CD4-positive, alpha-beta T cell treated with Interferon alpha-2 for 1 hour (primary cell): ENCODE data around the gene FARSB.
A peak's percentile ranks its signal among the peaks of the same experiment; 100 is the strongest.
"Not testable (repeated sequence)": the region's sequence is repeated elsewhere in the genome, so short reads cannot be mapped to it uniquely, and the experiment has no call there.

Experiments
- DNase-seq, 2 donors: peaks; one replicate each; pipeline ENCODE4 v3.0.0-alpha.2; 2020 to 2022

FARSB gene

DNA sequence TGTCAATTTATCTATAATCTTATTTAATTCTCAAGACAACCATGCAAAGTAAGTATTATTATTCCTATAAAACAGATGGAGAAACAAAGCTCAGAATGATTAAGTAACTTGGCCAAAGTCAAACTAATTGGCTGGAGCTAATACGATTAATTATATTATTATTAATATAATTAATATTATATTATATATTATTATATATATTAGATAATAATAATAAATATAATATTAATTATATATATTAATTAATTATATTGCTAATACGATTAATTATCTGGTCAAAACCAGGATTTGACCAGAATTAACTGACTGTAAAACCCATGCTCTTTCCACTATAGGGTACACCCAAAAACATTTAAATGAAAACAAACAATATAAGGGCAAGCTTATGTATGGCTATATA, 52.4 kb downstream of the FARSB start:
- no peak for DNase-seq

DNA sequence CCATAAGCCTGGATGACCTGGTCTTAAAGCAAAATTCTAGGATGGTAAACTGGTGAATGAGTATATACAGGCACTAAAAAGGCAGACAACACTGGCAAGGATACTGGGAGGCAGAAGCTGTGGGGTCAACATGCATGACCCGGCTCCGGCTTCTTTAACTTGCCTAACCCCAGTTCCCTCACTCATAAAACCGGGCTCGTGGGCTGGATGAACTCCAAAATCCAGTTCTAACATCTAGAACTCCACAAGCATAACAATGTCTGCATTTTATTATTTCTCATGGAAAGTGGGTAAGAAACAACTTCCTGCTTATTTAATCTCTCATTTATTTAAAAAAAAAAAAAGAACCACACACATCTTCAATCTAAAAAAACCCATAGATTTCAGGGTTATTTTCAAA, 57.3 kb downstream of the FARSB start:
- no peak for DNase-seq

DNA sequence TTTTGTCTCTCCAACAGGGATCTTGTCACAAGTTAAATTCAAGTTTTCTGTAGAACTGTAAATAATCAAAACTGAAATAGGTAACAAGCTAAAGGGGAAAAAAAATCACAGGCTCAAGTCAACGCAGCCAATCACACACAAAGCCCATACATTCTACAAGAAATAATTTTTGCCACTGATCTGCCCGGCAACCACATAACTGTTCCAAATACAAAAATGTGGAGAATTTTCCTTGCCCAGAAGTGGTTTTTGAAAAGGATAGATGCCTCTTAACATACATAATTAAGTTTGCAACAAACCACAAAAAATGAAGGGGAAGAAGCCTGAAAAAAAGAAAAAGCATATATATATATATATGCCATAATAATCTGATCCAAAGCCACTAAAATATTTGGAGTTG, 60.3 kb downstream of the FARSB start:
- no peak for DNase-seq

DNA sequence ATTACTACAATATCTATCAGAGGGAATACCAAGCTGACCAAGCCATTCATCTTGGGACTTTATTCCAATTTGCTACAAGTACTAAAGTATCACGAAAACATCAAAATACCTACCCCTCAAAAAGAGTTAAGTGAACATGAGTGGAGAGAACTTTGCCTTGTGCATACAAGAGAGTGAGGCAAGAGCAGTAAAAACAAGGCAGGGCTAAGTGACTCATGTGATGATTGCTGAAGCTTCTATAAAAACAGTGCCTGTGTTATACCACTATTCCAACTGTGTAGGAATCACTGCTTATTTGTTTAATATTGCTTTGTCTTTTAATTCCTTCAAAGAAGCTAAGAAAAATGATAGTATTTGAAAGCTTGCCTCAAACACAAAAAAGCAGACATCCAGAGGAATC, 61.2 kb downstream of the FARSB start:
- DNase-seq, result no peak

DNA sequence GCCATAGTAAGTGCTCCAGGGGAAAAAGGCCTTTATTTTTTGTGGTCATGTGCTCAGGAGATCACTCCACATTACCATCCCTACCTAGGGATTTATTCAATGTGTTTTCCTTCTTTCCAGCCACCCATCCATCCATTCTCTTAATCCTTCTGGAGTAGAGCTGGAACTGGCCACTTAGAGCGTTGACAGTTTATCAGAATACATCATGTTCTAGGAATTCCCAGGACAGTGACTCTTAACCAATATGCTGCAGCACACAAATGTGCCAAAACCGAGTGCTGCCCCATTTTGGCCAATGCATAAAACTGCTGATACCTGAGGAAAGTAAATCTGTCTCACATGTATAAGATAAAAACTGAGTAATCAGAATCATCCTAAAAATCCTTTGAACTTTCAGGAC, 63.7 kb downstream of the FARSB start:
- no peak for DNase-seq

DNA sequence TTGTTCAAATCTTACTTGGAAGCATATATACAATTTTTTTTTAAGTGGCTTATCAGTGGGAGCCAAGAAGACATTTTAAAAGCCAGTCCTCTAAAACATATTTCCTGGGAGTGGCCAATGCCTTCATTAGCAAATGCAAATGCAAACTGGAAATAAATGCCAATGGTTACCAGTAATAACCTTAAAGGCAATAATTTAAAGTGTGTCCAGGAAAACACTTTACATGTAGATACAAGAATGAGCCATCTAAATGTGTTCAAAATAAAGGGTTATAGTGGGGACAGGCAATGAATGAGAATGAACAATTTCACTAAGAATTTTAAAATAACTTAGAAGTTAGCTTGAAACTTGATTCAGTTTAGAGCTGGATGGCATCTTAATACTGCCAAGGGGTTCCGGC, 64.2 kb downstream of the FARSB start:
- DNase-seq, result no peak

DNA sequence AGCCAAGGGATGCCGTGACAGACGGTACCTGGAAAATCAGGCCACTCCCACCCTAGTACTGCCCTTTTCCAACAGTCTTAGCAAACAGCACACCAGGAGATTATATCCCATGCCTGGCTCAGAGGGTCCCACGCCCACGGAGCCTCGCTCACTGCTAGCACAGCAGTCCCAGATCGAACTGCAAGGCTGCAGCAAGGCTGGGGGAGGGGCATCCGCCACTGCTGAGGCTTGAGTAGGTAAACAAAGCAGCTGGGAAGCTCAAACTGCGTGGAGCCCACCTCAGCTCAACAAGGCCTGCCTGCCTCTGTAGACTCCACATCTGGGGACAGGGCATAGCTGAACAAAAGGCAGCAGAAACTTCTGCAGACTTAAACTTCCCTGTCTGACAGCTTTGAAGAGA, 71.3 kb downstream of the FARSB start:
- DNase-seq, result not testable (repeated sequence)

DNA sequence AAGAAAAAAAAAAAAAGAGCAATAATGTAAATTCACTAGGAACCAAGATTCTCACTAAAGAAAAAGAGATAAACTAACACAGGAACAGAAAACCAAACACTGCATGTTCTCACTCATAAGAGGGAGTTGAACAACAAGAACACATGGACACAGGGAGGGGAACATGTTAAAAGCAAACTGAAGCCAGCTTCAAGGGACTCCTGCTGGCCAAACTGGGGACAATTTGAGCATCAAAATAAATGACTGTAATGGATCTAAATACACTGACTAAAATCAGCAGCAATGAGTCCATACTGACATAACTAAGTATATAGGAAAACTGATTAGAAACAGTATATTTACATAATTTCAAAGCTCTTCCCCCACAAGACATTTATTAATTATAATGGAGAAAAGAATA, 73.0 kb downstream of the FARSB start:
- no peak for DNase-seq

DNA sequence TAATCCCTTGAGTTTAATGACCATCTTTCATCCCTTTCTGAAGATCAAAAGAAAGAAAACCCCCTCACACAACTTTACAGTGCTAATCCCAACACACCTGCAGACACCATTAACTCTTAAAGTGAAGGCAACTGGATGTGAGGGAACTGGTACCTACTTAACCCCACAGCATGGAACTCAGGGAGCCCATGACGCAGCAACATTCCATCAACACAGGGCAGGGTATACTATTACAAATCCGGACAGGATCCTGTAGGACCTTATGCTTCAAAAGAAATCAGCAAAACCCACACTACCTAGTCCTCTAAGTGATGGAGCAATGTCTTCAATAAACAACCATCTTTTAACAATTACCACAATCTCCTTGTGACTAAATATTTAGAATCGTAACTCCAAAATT, 78.6 kb downstream of the FARSB start:
- no peak for DNase-seq

DNA sequence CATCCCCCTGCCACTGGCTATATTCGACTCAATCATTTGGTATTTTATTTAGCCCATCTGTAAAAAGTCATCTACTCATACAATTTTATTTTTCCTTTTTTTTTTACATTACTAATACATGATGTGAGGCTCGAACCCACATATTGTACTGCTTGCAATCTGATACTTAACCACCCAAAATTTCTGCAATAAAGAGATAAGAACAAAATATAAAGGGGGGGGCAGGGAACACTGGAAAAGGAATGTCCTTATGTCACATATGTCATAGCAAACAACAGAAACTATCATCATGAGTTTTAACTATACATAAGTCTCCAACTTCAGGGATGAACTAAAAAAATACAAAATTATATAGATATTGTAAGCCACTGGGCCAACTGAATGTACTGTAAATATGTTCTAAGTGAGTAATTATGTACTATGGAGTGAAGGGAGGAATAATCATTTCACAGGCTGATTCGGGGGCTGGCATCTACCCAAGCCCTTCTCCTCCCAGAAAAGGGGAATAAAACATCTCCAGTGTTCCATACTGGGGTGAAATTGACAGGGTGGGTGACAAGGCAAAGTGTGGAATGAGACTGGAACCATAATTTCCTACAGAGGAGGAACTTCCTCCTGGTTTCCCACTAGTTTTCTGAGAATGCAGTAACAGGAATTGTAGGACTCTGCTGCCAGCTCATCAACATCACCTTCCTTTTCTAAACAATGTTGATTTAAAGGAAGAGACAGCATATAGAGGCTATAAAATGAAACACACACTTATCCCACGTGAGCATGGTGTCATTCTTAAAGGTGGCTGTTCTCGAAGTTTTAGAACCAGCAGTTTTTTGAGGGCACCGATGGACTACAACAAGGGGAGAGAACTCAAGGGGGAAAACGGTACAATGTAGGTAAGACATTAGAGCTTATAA, 79.5 kb downstream of the FARSB start:
- no peak for DNase-seq

DNA sequence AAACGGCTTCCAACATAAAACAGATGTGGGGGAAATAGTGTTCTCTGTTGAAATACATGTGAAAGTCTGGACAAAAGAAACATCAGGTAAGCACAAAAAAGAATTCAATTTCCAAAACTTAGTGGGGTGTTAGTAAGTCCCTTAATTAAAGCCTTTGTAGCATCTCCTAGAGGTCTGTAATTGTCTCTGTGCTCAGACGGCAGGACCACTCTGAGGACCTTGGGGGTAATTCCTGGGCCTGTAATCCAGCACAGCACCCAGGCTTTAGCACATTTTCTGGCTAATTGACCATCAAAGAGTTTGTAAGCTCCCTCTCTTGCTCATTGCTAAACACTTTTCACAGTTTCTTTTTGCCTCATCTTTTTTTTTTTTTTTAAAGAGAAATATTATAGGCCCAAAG, 80.3 kb downstream of the FARSB start:
- DNase-seq, result no peak

DNA sequence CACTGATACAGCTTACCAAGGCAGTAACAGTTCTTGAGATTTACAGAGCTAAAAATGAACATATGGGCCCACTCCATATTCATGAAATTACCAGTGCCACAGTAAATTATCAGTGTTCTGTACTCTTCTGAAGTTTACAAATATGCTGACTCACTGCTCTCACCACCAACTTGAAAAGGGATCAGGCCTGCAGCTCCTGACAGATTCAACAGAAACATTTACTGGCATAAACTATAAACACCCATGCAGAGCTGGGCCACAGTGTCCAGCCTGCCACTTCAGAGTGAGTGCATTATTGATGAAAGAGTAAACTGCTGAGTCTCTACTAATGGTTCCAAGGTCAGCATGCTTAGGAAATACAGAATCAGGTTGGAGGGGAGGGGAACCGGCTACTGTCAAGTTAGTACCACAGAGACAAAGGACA, 83.1 kb downstream of the FARSB start:
- no peak for DNase-seq

DNA sequence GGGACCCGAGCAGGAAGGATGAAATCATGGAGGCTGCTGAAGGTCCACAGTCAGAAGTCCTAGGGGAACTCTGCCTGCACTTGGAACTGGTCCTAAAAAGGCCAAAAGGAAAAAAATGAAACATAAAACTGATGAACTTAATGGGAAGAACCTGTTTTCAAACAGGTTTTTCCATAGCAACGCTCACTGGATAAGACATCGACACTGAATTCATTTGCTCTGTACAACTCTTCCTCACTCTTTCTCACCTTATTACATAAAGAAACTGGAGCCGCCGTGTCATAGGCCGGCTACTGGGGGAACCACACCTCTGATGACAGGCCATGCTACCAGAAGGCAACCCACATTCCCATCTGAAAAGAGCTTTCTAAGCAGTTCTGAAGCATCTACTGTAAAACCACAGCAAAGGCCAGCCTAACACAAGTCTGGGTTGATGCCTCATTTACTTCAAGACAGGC, 83.6 kb downstream of the FARSB start:
- no peak for DNase-seq

DNA sequence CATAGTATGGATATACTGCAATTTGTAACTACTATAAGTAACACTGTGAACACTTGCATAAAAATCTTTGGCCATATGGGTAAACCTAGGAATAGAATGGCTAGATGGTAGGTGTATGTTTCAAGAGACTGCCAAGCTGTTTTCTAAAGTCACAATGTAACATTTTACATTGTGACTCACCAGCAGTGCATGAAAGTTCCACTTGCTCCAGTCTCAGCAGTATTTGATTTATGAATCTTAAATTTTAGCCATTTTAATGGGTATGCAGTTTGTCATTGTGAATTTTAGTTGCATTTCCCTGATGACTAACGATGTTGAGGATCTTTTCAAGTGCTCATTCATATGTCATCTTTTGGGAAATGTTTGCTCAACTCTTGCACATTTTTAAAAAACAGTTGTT, 86.1 kb downstream of the FARSB start:
- no peak for DNase-seq

DNA sequence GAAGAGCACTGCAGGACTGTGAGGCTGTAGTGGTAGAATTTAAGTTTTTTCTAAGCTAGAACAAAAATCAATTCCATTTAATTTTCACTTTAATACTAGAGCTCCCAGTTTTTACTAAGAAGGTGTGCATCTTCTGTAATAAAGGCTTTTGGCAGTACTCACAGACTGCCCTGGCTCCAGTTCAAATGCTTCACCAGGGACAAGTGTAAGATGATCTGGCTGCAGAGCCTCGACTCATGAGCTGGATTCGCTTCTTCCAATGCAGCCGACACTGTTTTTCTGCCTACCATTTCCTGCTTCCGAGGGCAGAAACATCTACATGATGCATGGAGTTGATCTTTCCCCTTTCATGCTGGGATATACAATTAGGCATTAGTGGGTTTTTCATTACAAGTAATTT, 87.0 kb downstream of the FARSB start:
- no peak for DNase-seq

DNA sequence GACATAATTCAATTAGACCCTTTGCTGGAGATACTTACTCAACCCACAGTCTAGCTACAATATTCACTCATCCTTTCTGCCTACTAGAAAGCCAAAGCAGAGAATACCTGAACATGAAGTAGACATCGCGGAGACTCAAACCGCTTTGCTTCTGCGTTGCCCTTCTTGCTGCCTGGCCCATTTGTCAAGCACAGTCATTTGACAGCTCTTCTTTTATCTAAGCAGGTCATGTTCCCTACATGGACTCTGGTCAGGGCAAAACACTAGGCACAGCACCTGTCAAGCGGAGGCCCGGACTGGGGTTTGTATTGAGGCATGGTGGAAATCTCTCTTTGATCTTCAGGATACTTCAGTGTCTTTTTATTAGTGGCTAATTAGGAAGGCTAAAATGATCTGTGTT, 89.7 kb downstream of the FARSB start:
- DNase-seq, result no peak

DNA sequence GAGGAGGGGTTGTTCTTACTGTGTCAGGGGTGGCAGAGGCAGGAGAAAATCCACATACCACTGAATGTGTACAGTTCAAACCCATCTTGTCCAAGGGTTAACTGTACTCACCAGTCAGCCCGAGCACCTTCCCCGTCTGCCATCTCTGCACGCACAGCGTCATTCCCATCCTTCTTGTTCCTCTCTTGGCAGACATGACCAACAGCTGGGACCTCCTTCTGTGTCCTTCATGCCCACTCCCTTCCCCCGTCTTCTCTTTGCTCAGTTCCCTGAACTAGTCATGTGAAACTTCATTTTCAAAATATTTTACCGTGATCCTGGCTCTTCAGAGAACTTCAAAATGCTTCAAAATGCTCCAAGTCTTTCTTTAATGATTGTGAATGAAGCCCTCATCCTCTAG, 92.0 kb downstream of the FARSB start:
- no peak for DNase-seq

DNA sequence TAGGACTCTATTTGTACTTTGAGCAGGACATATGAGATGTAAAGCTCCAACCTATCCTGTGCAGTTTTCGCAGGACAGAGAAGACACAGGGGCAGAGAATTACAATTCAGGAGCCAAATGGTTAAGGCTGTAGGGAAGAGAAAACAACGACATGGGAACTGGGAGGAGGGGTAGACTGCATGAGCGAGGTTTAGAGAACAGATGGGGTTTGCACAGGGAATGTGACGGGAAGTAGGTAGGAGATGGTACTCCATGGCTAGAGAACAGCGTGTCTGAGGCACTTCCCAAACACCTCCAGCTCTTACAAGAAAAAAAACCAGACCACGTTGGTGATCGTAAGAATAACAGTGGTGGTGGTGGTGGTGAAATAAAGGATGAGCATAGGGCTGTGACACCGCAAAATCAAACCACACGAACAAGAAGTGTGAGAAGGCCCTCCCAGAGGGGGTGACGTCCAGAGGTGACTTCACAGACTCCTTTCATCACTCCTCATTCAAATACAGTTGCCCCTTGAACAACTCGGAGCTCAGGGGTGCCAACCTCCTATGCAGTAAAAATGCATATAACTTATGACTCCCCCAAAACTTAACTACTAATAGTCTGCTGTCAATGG, 92.7 kb downstream of the FARSB start:
- no peak for DNase-seq

DNA sequence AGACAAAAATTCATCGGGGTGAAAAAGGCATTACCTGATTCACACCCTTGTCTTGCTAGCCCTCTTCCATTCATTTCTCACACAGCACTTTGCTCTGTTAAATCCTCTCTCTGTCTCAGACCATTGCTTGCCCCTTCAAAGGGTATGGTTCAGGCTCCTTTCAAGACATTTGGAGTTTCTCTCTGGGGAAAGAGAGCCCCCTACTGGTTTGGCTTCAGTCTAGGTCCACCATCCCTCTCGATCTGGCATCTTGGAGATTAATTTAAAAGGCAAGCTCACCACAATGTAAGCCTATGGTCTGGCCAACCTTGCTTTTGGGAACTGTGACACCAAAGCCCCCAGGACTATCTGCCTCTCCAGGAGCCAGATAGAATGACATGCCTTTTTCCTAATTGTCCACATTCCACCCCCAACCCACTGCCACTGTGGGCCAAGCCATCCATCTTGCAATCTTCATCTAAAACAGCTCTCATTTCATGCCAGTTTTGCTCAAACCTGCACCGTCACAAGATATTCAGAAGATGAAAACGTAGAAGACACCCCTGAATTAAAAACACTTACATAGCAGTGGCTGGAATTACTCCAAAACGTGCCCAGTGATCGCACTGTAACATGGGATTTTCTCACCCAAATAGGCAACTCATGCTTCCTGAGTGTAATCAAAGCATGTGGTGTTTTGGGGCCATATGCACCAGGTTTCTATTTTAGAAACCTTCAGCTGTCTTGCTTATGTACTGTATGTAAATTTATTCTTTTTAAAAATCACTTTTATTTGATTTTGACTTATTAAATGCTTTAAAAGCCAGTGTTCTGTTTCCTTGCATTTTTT, 93.9 kb downstream of the FARSB start:
- DNase-seq, result peak; percentile 6 to 58

DNA sequence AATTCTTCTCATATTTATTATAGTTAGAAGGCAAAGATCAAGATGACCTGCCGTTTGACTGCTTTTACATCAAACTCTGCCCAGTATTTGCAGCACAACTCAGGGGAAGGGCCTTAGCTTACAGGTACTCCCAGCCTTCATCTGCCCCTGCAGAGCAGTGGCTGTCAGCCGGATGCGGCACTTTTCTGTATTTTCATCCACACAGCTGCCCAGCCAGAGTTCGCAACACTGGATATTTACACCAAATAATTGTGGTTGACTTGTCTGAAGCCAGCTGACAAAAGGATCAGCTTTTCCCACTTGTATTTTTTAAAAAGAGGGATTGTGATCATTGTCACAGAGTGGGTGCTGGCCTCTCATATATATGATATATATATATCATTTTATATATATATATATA, 94.7 kb downstream of the FARSB start:
- DNase-seq, result no peak

DNA sequence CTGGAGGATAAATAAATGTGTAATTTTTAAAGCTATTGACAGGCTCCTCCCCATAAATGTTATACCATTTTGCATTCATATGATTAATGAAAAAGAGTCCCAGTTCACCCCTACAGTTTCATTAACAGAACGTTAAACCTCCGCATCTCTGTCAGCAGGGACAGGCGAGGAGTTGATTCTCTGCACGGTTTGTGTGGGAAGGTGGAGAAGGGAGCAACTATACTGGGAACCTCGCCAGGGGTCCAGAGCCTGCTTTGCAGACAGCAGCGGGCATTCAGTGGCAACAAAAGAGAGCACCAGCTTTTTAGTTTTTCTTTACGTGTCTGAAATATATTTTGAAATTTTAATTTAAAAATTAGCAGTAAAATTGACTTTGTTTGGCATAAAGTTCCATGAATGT, 101.4 kb downstream of the FARSB start:
- DNase-seq, result no peak

DNA sequence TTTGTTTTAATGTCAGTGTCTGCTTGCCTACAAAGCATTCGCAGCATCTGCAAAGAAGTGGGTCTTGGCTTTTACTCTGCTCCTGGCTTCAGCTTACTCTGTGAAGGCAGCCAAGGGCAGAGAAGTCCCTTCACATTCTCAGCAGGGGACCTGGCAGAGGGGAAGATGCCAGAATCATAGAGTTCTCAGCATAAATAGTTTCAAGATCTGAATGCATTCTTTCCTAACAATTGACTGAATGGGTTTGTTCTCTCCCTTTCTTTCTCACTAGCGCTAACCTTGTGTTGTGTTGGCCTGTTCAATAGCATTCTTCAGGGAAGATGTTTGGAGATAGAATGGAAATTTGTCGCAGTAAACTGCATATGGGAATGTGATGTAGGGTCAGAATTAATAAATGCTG, 106.9 kb downstream of the FARSB start:
- no peak for DNase-seq

DNA sequence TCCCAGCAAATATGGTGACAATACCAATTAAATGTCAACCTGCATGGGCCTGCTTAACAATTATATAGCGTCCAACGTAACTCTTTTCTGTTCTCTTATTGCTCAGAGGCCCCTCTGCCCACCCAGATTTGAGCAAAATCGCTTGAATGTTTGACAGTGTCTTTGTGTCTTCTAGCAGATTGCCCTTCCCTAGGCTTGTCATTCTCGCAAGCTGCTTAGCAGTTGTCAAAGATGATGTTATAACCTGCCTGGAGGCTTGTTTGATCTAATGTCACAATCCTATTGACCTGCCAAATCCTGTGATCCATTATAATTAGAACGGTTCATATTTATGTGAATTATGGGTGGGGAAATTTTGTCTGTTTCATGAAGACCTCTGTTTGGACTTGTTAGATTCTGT, 108.8 kb downstream of the FARSB start:
- DNase-seq, result no peak
